ENCODE results near the gene ZNF512. TPM values are rescaled to one million over a fixed set of nuclear protein-coding genes. Genes with fewer than 3 reads are reported as not detected.

ZNF512 gene
- total and polyA plus RNA-seq, 10 donors, result 16.7 to 61.8 (median 37.4) TPM

- 3 to 9% (median 4%) methylated on average over 12 of the region's 12 CpGs for WGBS, 5 donors
- Histone ChIP-seq H3K4me1 (peaks cover 10 to 56% (median 29%) of the 10 kb centered on the region in 6 donors), H3K4me3 (peak overlapping the region; percentile 58 to 80 (median 74)), H3K27me3 (replicated peaks in 1 of 7) (no peaks in the 10 kb centered on the region), H3K36me3 (peaks cover 0 to 4% (median 0%) of the 10 kb centered on the region in 6 donors), H3K27ac (peak overlapping the region; percentile 10 to 85 (median 79)), H3K9me3 (peaks cover 0 to 29% (median 24%) of the 10 kb centered on the region in 8 donors)
- intact Hi-C loops (cut with DNase I; ENCODE audit: low total_unique reads), result no loop called here
- TF ChIP-seq POLR2AphosphoS5 (IDR thresholded peaks at IDR 0.05), result no peak
- no peak for TF ChIP-seq CTCF (IDR thresholded peaks at IDR 0.05 in 8 of 11, conservative IDR thresholded peaks at IDR 0.05 in 3 of 11)
- TF ChIP-seq POLR2A (IDR thresholded peaks at IDR 0.05), result no peak
- DNase-seq, result no peak
Observed at GRCh38 chr2:27583390-27583915, 611 bp downstream of the ZNF512 start.

- intact Hi-C loops (cut with DNase I; ENCODE audit: low total_unique reads), result no loop called here
- no peak overlapping the region for H3K27ac ChIP-seq
- H3K36me3 ChIP-seq, result peaks cover 0 to 12% (median 0%) of the 10 kb centered on the region in 6 donors
- WGBS, 5 donors, result 79 to 89% (median 88%) methylated on average over 3 of the region's 3 CpGs
- H3K4me1 ChIP-seq, result peaks cover 10 to 56% (median 29%) of the 10 kb centered on the region in 6 donors
- no peaks in the 10 kb centered on the region for H3K27me3 ChIP-seq (replicated peaks in 1 of 7)
- no peak for DNase-seq
- peak overlapping the region in 1 of 8 donors; percentile 80 for H3K4me3 ChIP-seq
- TF ChIP-seq CTCF (IDR thresholded peaks at IDR 0.05 in 8 of 11, conservative IDR thresholded peaks at IDR 0.05 in 3 of 11) (no peak), POLR2AphosphoS5 (IDR thresholded peaks at IDR 0.05) (no peak), POLR2A (IDR thresholded peaks at IDR 0.05) (no peak)
- peaks cover 0 to 29% (median 24%) of the 10 kb centered on the region in 8 donors for H3K9me3 ChIP-seq
Observed at GRCh38 chr2:27584597-27584996, 1.8 kb downstream of the ZNF512 start.

GRCh38 chr2:27587025-27587424, 4.2 kb downstream of the ZNF512 start:
- no peak overlapping the region for H3K27ac ChIP-seq
- peaks cover 10 to 62% (median 29%) of the 10 kb centered on the region in 6 donors for H3K4me1 ChIP-seq
- peaks cover 0 to 33% (median 6%) of the 10 kb centered on the region in 6 donors for H3K36me3 ChIP-seq
- H3K9me3 ChIP-seq, result peaks cover 6 to 42% (median 38%) of the 10 kb centered on the region in 8 donors
- no peak for TF ChIP-seq POLR2AphosphoS5 (IDR thresholded peaks at IDR 0.05)
- no peak for TF ChIP-seq POLR2A (IDR thresholded peaks at IDR 0.05)
- TF ChIP-seq CTCF (IDR thresholded peaks at IDR 0.05 in 8 of 11, conservative IDR thresholded peaks at IDR 0.05 in 3 of 11), result no peak
- intact Hi-C loops (cut with DNase I; ENCODE audit: low total_unique reads), result no loop called here
- H3K27me3 ChIP-seq (replicated peaks in 1 of 7), result no peaks in the 10 kb centered on the region
- DNase-seq, result no peak
- 73 to 89% (median 84%) methylated on average over 2 of the region's 2 CpGs for WGBS, 5 donors
- no peak overlapping the region for H3K4me3 ChIP-seq

- Histone ChIP-seq H3K9me3 (peaks cover 6 to 48% (median 44%) of the 10 kb centered on the region in 8 donors), H3K27ac (no peak overlapping the region), H3K4me1 (peaks cover 10 to 57% (median 29%) of the 10 kb centered on the region in 6 donors), H3K36me3 (peaks cover 0 to 35% (median 6%) of the 10 kb centered on the region in 6 donors), H3K27me3 (replicated peaks in 1 of 7) (no peaks in the 10 kb centered on the region), H3K4me3 (no peak overlapping the region)
- intact Hi-C loops (cut with DNase I; ENCODE audit: low total_unique reads), result no loop called here
- DNase-seq, result no peak
- 97 to 100% (median 98%) methylated on average over 2 of the region's 2 CpGs for WGBS, 5 donors
- TF ChIP-seq CTCF (IDR thresholded peaks at IDR 0.05 in 8 of 11, conservative IDR thresholded peaks at IDR 0.05 in 3 of 11) (no peak), POLR2AphosphoS5 (IDR thresholded peaks at IDR 0.05) (no peak), POLR2A (IDR thresholded peaks at IDR 0.05) (no peak)
Observed at GRCh38 chr2:27588308-27588707, 5.5 kb downstream of the ZNF512 start.

All from spleen (tissue), 11 donors.